GM21529 (cell line): ENCODE data around the gene TBL1XR1.

ENCODE experiments used
- ATAC-seq: cut with Tn5 transposase; IDR thresholded peaks from one replicate; pipeline ENCODE4 v1.9.1; 2021; ENCODE audit not compliant: unreplicated experiment

Gene TBL1XR1

DNA sequence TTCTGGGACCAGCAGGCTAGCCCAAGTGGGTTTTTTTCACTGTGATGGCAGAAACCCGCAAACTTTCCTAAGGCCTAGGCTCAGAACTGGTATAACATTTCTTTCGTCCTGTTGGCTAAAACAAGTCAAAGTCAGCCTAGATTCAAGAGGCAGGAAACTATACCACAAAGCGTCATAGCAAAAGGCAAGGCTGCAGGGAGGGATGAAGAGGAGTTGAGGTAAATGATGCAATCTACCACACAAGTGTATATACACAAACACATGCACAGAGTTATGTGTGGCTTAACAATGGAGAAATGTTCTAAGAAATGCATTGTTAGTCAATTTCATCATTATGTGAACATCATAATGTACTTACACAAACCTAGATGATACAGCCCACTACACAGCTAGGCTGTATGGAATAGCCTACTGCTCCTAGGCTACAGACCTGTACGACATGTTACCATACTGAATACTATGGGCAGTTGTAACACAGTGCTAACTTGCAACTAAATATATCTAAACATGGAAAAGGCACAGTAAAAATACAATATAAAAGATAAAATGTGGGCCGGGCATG is 225.6 kb downstream of the TBL1XR1 start:
- no peak for ATAC-seq

DNA sequence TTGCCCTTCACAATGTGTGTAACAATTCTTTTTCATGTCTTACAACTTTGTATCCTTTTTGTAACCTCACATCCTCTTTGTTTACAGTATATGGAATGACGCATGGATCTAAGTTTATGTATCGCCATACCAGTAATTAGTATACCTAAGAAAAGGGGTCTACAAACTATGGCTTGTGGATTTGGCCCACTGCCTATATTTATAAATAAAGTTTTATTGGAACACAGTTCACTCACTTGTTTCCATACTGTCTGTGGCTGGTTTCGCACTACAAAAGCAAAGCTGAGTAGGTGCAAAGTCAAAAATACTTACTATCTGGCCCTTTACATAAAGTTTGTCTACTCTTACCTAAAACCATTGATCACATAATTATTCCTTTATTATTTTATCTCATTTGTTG is 226.5 kb downstream of the TBL1XR1 start:
- ATAC-seq = no peak

GRCh38 chr3:176969506-176969905 is 227.8 kb downstream of the TBL1XR1 start:
- ATAC-seq = no peak
